Endothelial cell of umbilical vein (primary cell): ENCODE measurements around the gene MACROD2. TPM values are rescaled to one million over a fixed set of nuclear protein-coding genes. Genes with fewer than 3 reads are reported as not detected.

ENCODE experiments used
- BruUV-seq: library from RNA; stranded (reverse); fragments of 400-500 nt; replicated peaks from 2 replicates; lab custom pipeline; 2021; lab: Mats Ljungman, UMichigan
- CTCF ChIA-PET: fragments of 300-600, 350-600 bp; sonication (Branson Sonifier 250); formaldehyde crosslinking; loops from one replicate; lab custom pipeline; 2021; ENCODE audit warnings: antibody characterized with exemption, inconsistent platforms; lab: Charles Lee
- POLR2A ChIA-PET: fragments of 300-600, 350-600 bp; sonication (Branson Sonifier 250); formaldehyde crosslinking; loops from one replicate; lab custom pipeline; 2021; ENCODE audit warnings: antibody characterized with exemption, inconsistent platforms; lab: Charles Lee
- DNase-seq: peaks from one replicate; pipeline ENCODE4 v3.0.0-alpha.2; 2011; ENCODE audit warnings: low read depth, low spot score
- FAIRE-seq: peaks from 2 replicates; lab custom pipeline; 2011; peaks lifted over from hg19 to GRCh38; lab: Jason Lieb, UNC
- H2AFZ ChIP-seq: 2 replicates; pipeline ENCODE4 v1.6.0; 2012; ENCODE audit warnings: low read depth, low read length, control low read depth, inconsistent platforms
- H3K27ac ChIP-seq: 2 replicates; pipeline ENCODE4 v1.5.1; 2011; ENCODE audit warnings: low read depth, mild to moderate bottlenecking, control low read depth, low read length, moderate library complexity; ENCODE audit not compliant: insufficient read depth
- H3K27me3 ChIP-seq, 2 experiments: 2 replicates each; pipeline versions ENCODE4 v1.6.0 to v1.6.1; 2011; ENCODE audit warnings: low read length in 2 of 2, mixed read lengths in 1 of 2; ENCODE audit not compliant: control insufficient read depth in 2 of 2, insufficient read depth in 2 of 2
- H3K36me3 ChIP-seq, 2 experiments: 2 replicates in 1 of 2; 3 replicates in 1 of 2; pipeline ENCODE4 v1.5.1; 2011; ENCODE audit warnings: low read length in 2 of 2, mild to moderate bottlenecking in 1 of 2, moderate library complexity in 1 of 2; ENCODE audit not compliant: control insufficient read depth in 2 of 2, insufficient read depth in 2 of 2; ENCODE audit errors: extremely low read depth in 1 of 2
- H3K4me1 ChIP-seq: 3 replicates; pipeline ENCODE4 v1.5.1; 2011; ENCODE audit warnings: mild to moderate bottlenecking, low read length; ENCODE audit not compliant: control insufficient read depth, insufficient read depth; ENCODE audit errors: extremely low read depth
- H3K4me2 ChIP-seq: 2 replicates; pipeline ENCODE4 v1.6.1; 2011; ENCODE audit warnings: low read length, control low read depth, mixed read lengths; ENCODE audit not compliant: insufficient read depth
- H3K4me3 ChIP-seq, 3 experiments: fragments of 200-600 bp in 1 of 3; sonication (generic), shearing (Covaris generic) in 1 of 3; replicated peaks in 1 of 3; 2 replicates each; pipeline ENCODE4 v1.5.1; 2011 to 2016; ENCODE audit warnings: control low read depth in 3 of 3, low read length in 3 of 3, mild to moderate bottlenecking in 2 of 3, inconsistent platforms in 1 of 3, low read depth in 1 of 3, moderate library complexity in 1 of 3; ENCODE audit not compliant: insufficient read depth in 1 of 3
- H3K79me2 ChIP-seq: 2 replicates; pipeline ENCODE4 v1.6.0; 2012; ENCODE audit warnings: low read length, inconsistent platforms; ENCODE audit not compliant: control insufficient read depth, insufficient read depth
- H3K9ac ChIP-seq: replicated peaks from 2 replicates; pipeline ENCODE3; 2011; ENCODE audit warnings: low read length, control low read depth; ENCODE audit not compliant: insufficient read depth; ENCODE audit errors: extremely low read depth
- H3K9me1 ChIP-seq: replicated peaks from 3 replicates; pipeline ENCODE4 v1.6.0; 2011; ENCODE audit warnings: mild to moderate bottlenecking, low read length; ENCODE audit not compliant: control insufficient read depth, insufficient read depth; ENCODE audit errors: extremely low read depth
- H3K9me3 ChIP-seq: replicated peaks from 2 replicates; pipeline ENCODE4 v1.5.1; 2012; ENCODE audit warnings: low read length, inconsistent platforms; ENCODE audit not compliant: control insufficient read depth, insufficient read depth
- H4K20me1 ChIP-seq: replicated peaks from 2 replicates; pipeline ENCODE3; 2011; ENCODE audit warnings: mild to moderate bottlenecking, low read length; ENCODE audit not compliant: control insufficient read depth, insufficient read depth; ENCODE audit errors: extremely low read depth
- CTCF ChIP-seq, 2 donors: IDR thresholded peaks; 1 replicate in 1 of 2; 2 replicates in 1 of 2; pipeline ENCODE4 v1.5.1; 2011; ENCODE audit warnings: low read length in 2 of 2, mild to moderate bottlenecking in 2 of 2, moderate library complexity in 2 of 2, control low read depth in 1 of 2, inconsistent platforms in 1 of 2, low read depth in 1 of 2; ENCODE audit not compliant: insufficient read depth in 1 of 2; ENCODE audit errors: extremely low read depth in 1 of 2
- EZH2 ChIP-seq: IDR thresholded peaks from 2 replicates; pipeline ENCODE4 v1.6.1; 2012; ENCODE audit warnings: borderline replicate concordance, low read depth, mild to moderate bottlenecking, moderate library complexity, low read length, inconsistent platforms; ENCODE audit not compliant: severe bottlenecking
- FOS ChIP-seq: IDR thresholded peaks from 2 replicates; pipeline ENCODE4 v1.6.1; 2011; ENCODE audit warnings: mild to moderate bottlenecking, low read length, moderate library complexity, borderline replicate concordance; ENCODE audit not compliant: insufficient read depth
- GATA2 ChIP-seq: IDR thresholded peaks from 2 replicates; pipeline ENCODE4 v1.7.0; 2011; ENCODE audit warnings: low read depth, mild to moderate bottlenecking, moderate library complexity, mixed read lengths, low read length; ENCODE audit not compliant: insufficient read length, insufficient read depth
- JUN ChIP-seq: IDR thresholded peaks from 2 replicates; pipeline ENCODE4 v1.6.1; 2011; ENCODE audit warnings: borderline replicate concordance, low read depth; ENCODE audit not compliant: insufficient read length, insufficient read depth
- MYC ChIP-seq: IDR thresholded peaks from one replicate; pipeline ENCODE4 v1.6.1; 2011; ENCODE audit warnings: mild to moderate bottlenecking, low read depth, low read length
- POLR2A ChIP-seq: IDR thresholded peaks from 2 replicates; pipeline ENCODE4 v1.6.1; 2012; ENCODE audit warnings: low read depth, mild to moderate bottlenecking, control low read depth, low read length
- POLR2AphosphoS5 ChIP-seq: IDR thresholded peaks from 2 replicates; pipeline ENCODE4 v1.6.1; 2012; ENCODE audit warnings: low read depth, mild to moderate bottlenecking, control low read depth, low read length, moderate library complexity; ENCODE audit not compliant: insufficient read depth
- dilution Hi-C: fragments of 300-500 bp; cut with MboI; formaldehyde crosslinking; loops from one replicate; pipeline ENCODE4 v1.15.0; 2019; ENCODE audit warnings: low sequenced_read_pairs; ENCODE audit not compliant: extremely low pct_ligation_motif_present
- intact Hi-C: fragments of 100-400 bp; cut with micrococcal nuclease; formaldehyde crosslinking; loops from one replicate; pipeline ENCODE4 v1.10.0; 2022
- polyA plus RNA-seq, 4 experiments: library from polyadenylated mRNA; depleted of rRNA in 3 of 4; stranded (reverse) in 3 of 4; unstranded in 1 of 4; fragments of >200 nt; gene quantifications; 2 replicates each; pipeline versions ENCODE4 v1.2.1 to v1.2.3, GENCODE V29; 2011 to 2012; ENCODE audit warnings: missing spikeins in 1 of 4
- total RNA-seq: library from RNA; stranded (reverse); gene quantifications from 2 replicates; pipeline ENCODE4 v1.2.3, GENCODE V29; 2021

The MACROD2 gene
- total and polyA plus RNA-seq, 2 donors (not counting 3 experiments of a cell fraction or from before 2014, with no cell fraction given) = 0.11 to 0.73 TPM

GRCh38 chr20:15109494-15109893 lies 1114.2 kb downstream of the MACROD2 start:
- Histone ChIP-seq H3K4me2 (no peak overlapping the region), H2AFZ (no peak overlapping the region), H3K4me1 (no peaks in the 10 kb centered on the region), H3K79me2 (no peaks in the 10 kb centered on the region), H3K36me3 (no peaks in the 10 kb centered on the region), H3K27ac (no peak overlapping the region), H3K4me3 (no peak overlapping the region), H3K9me3 (no peaks in the 10 kb centered on the region), H4K20me1 (no peaks in the 10 kb centered on the region), H3K9me1 (no peaks in the 10 kb centered on the region), H3K9ac (no peak overlapping the region), H3K27me3 (no peaks in the 10 kb centered on the region)
- no peak for TF ChIP-seq JUN
- TF ChIP-seq EZH2 = no peak
- no peak for TF ChIP-seq MYC
- no peak for TF ChIP-seq CTCF (IDR thresholded peaks at IDR 0.05; ENCODE audit: extremely low read depth in 1 of 2, insufficient read depth in 1 of 2, low read depth in 1 of 2, low read length in 2 of 2)
- no peak for TF ChIP-seq GATA2
- no peak for TF ChIP-seq FOS
- TF ChIP-seq POLR2AphosphoS5 = no peak
- TF ChIP-seq POLR2A = no peak
- FAIRE-seq (no peak), DNase-seq (no peak)
- POLR2A ChIA-PET = no interaction called here
- dilution Hi-C loops (no loop called here), intact Hi-C loops (no loop called here)
- no TSS peak for BruUV-seq
- CTCF ChIA-PET = no interaction called here
